Breast epithelium (tissue), 3 donors: ENCODE data around the gene ABI3BP.

Experiments
- CTCF ChIP-seq, 3 donors: fragments of 450-650 bp; IDR thresholded peaks; one replicate each; pipeline ENCODE4 v1.5.1; 2016 to 2017; ENCODE audit warnings: antibody characterized with exemption in 3 of 3, mild to moderate bottlenecking in 3 of 3, moderate library complexity in 3 of 3
- POLR2A ChIP-seq: fragments of 450-650 bp; IDR thresholded peaks from one replicate; pipeline ENCODE4 v1.6.1; 2016; ENCODE audit warnings: antibody characterized with exemption, mild to moderate bottlenecking, moderate library complexity

- TF ChIP-seq POLR2A, result no peak
- TF ChIP-seq CTCF (IDR thresholded peaks at IDR 0.05), result no peak
Measured at GRCh38 chr3:100825574-100825973, 167.6 kb downstream of the ABI3BP start.
